K562 (cell line): ENCODE results near the gene KRT34. TPM values are rescaled to one million over a fixed set of nuclear protein-coding genes. Genes with fewer than 3 reads are reported as not detected.

Source experiments
- ATAC-seq: fragments of 200-7000 bp; cut with Tn5 transposase; 3 replicates; pipeline ENCODE4 v1.9.1; 2020; ENCODE audit warnings: moderate library complexity
- BruUV-seq: library from RNA; stranded (reverse); fragments of 400-500 nt; replicated peaks from 2 replicates; lab custom pipeline; 2021; lab: Mats Ljungman, UMichigan
- CTCF ChIA-PET: fragments of 300-600 bp; formaldehyde crosslinking; extraction: SDS; loops from one replicate; lab custom pipeline; 2021; ENCODE audit warnings: low intra/inter-chr PET ratio; lab: Yijun Ruan, JAX
- POLR2A ChIA-PET: fragments of 300-600, 350-650 bp; sonication (Branson Sonifier 250); formaldehyde crosslinking; extraction: SDS; loops from one replicate; lab custom pipeline; 2021; ENCODE audit warnings: antibody characterized with exemption, inconsistent platforms; lab: Yijun Ruan, JAX
- DNase-seq, 4 experiments: peaks; one replicate each; pipeline versions ENCODE4 v3.0.0 to v3.0.0-alpha.2; 2011 to 2018; ENCODE audit warnings: low spot score in 3 of 4, mixed read lengths in 3 of 4; ENCODE audit errors: extremely low read depth in 1 of 4
- FAIRE-seq: peaks from 2 replicates; lab custom pipeline; 2011; peaks lifted over from hg19 to GRCh38; lab: Jason Lieb, UNC
- H2AFZ ChIP-seq: 2 replicates; pipeline ENCODE4 v1.6.0; 2011; ENCODE audit warnings: low read depth, low read length, control low read depth, inconsistent platforms
- H3K27ac ChIP-seq: fragments of 200-600 bp; 3 replicates; pipeline ENCODE4 v1.8.0; 2011; ENCODE audit warnings: low read depth, mild to moderate bottlenecking, control low read depth, inconsistent platforms, low read length, moderate library complexity, mixed read lengths; ENCODE audit errors: extremely low read depth
- H3K27me3 ChIP-seq, 2 experiments: fragments of 300-600 bp in 1 of 2; 2 replicates in 1 of 2; 3 replicates in 1 of 2; pipeline versions ENCODE4 v1.6.0 to v1.8.0; 2011; ENCODE audit warnings: inconsistent platforms in 2 of 2, low read length in 2 of 2, mild to moderate bottlenecking in 1 of 2, mixed read lengths in 1 of 2, moderate library complexity in 1 of 2; ENCODE audit not compliant: control insufficient read depth in 2 of 2, insufficient read depth in 2 of 2
- H3K36me3 ChIP-seq: fragments of 300-600 bp; 3 replicates; pipeline ENCODE4 v1.8.0; 2011; ENCODE audit warnings: mild to moderate bottlenecking, low read length, inconsistent platforms; ENCODE audit not compliant: control insufficient read depth, insufficient read depth
- H3K4me1 ChIP-seq, 2 experiments: fragments of 200-600 bp in 1 of 2; replicated peaks in 1 of 2; 2 replicates in 1 of 2; 3 replicates in 1 of 2; pipeline versions ENCODE4 v1.5.1 to v1.8.0; 2011; ENCODE audit warnings: inconsistent platforms in 2 of 2, low read length in 2 of 2, mild to moderate bottlenecking in 1 of 2, mixed read lengths in 1 of 2, moderate library complexity in 1 of 2; ENCODE audit not compliant: control insufficient read depth in 2 of 2, insufficient read depth in 2 of 2
- H3K4me2 ChIP-seq: 2 replicates; pipeline ENCODE4 v1.6.1; 2011; ENCODE audit warnings: low read length, control low read depth, inconsistent platforms, mixed read lengths; ENCODE audit not compliant: insufficient read depth
- H3K4me3 ChIP-seq: fragments of 200-600 bp; sonication (generic), shearing (Covaris generic); 2 replicates; pipeline ENCODE4 v1.5.1; 2016; ENCODE audit warnings: control low read depth, inconsistent platforms
- H3K79me2 ChIP-seq: fragments of 200-600 bp; 3 replicates; pipeline ENCODE4 v1.8.0; 2011; ENCODE audit warnings: low read length, inconsistent platforms; ENCODE audit not compliant: control insufficient read depth, insufficient read depth
- H3K9ac ChIP-seq, 2 experiments: 2 replicates each; pipeline versions ENCODE4 v1.6.0 to v1.6.1; 2011; ENCODE audit warnings: low read depth in 2 of 2, low read length in 2 of 2, control low read depth in 1 of 2, inconsistent platforms in 1 of 2, mild to moderate bottlenecking in 1 of 2, mixed read lengths in 1 of 2; ENCODE audit not compliant: insufficient read depth in 1 of 2
- H3K9me1 ChIP-seq: one replicate; pipeline ENCODE4 v1.6.0; 2011; ENCODE audit warnings: inconsistent platforms, mild to moderate bottlenecking, low read length, moderate library complexity; ENCODE audit not compliant: control insufficient read depth, insufficient read depth
- H3K9me3 ChIP-seq: replicated peaks from 2 replicates; pipeline ENCODE4 v1.5.1; 2011; ENCODE audit warnings: low read depth, low read length, inconsistent platforms; ENCODE audit not compliant: control insufficient read depth, insufficient read depth
- H4K20me1 ChIP-seq: replicated peaks from 2 replicates; pipeline ENCODE4 v1.6.1; 2011; ENCODE audit warnings: low read length, inconsistent platforms, mixed read lengths; ENCODE audit not compliant: control insufficient read depth, insufficient read depth
- CTBP1 ChIP-seq: fragments of 450-650 bp; IDR thresholded peaks from 2 replicates; pipeline ENCODE4 v1.6.1; 2016; ENCODE audit warnings: borderline replicate concordance
- DACH1 ChIP-seq: fragments of 450-650 bp; IDR thresholded peaks from 2 replicates; pipeline ENCODE4 v1.6.1; 2018; ENCODE audit not compliant: partially characterized antibody
- MAFG ChIP-seq: fragments of 450-650 bp; conservative IDR thresholded peaks from 2 replicates; pipeline ENCODE4 v1.6.1; 2016; ENCODE audit warnings: missing genetic modification characterization, missing compliant biosample characterization
- MED1 ChIP-seq: sonication (generic); formaldehyde crosslinking; IDR thresholded peaks from 2 replicates; pipeline ENCODE4 v1.8.1; 2023; ENCODE audit warnings: missing genetic modification reagents, borderline replicate concordance
- MEF2D ChIP-seq: conservative IDR thresholded peaks from 2 replicates; pipeline ENCODE4 v1.6.1; 2016; ENCODE audit warnings: low read depth, missing genetic modification characterization, missing compliant biosample characterization
- PPARD ChIP-seq: fragments of 250-450 bp; sonication (Bioruptor Pico); IDR thresholded peaks from 2 replicates; pipeline ENCODE4 v1.8.0; 2022; ENCODE audit warnings: inconsistent platforms, mild to moderate bottlenecking, moderate library complexity
- SRSF9 ChIP-seq: fragments of 200-400 bp; formaldehyde crosslinking; IDR thresholded peaks from 2 replicates; pipeline ENCODE4 v1.6.1; 2017; ENCODE audit warnings: low read depth, low read length, borderline replicate concordance
- ZNF165 ChIP-seq: fragments of 250-450 bp; sonication (Bioruptor Pico); IDR thresholded peaks from 2 replicates; pipeline ENCODE4 v1.4.0; 2020; ENCODE audit warnings: borderline replicate concordance
- ZSCAN29 ChIP-seq: fragments of 450-650 bp; IDR thresholded peaks from 2 replicates; pipeline ENCODE4 v1.6.1; 2017
- WGBS: fragments of 100-300 bp; shearing (Covaris generic); methylation state at CpG from one replicate; pipeline ENCODE4 v1.1.6; 2016; ENCODE audit warnings: low coverage, mixed read lengths; ENCODE audit not compliant: insufficient coverage; ENCODE audit errors: missing lambda C conversion rate; 5-methylcytosine and 5-hydroxymethylcytosine counted together
- in situ Hi-C: fragments of 300-500 bp; cut with MboI; formaldehyde crosslinking; loops from 4 replicates; pipeline ENCODE4 v1.15.0; 2018; ENCODE audit warnings: inconsistent platforms, mixed read lengths
- intact Hi-C: fragments of 100-400 bp; cut with micrococcal nuclease; formaldehyde crosslinking; loops from 2 replicates; pipeline ENCODE4 v1.14.2; 2022
- polyA plus RNA-seq, 8 experiments: library from polyadenylated mRNA; depleted of rRNA in 4 of 8; stranded (reverse) in 5 of 8; unstranded in 3 of 8; fragments of >200 nt; fragmentation: Nextera tagmentation in 2 of 8; fragmentation: Illumina TruSeq in 1 of 8; extraction: Ambion mirVana in 2 of 8; extraction: Trizol in 1 of 8; gene quantifications; 2 replicates each; pipeline versions ENCODE4 v1.2.1 to v1.2.3, GENCODE V29; 2011 to 2014; ENCODE audit warnings: inconsistent platforms in 1 of 8, missing spikeins in 1 of 8
- total RNA-seq, 7 experiments: library from RNA; depleted of rRNA in 6 of 7; stranded (reverse); fragments of >200 nt in 6 of 7; fragmentation: Illumina TruSeq in 2 of 7; extraction: Trizol in 2 of 7; gene quantifications; 2 replicates each; pipeline versions ENCODE4 v1.2.1 to v1.2.3, GENCODE V29; 2011 to 2021; ENCODE audit warnings: low replicate concordance in 1 of 7
- TF ChIP-seq, protein P1 (sequence below): fragments of 250-450 bp; sonication (Bioruptor Pico); IDR thresholded peaks from 2 replicates; pipeline ENCODE4 v1.5.0; 2021
- TF ChIP-seq, protein P2 (sequence below): fragments of 250-450 bp; sonication (Bioruptor Pico); IDR thresholded peaks from 2 replicates; pipeline ENCODE4 v1.8.0; 2022; ENCODE audit warnings: moderate library complexity, mild to moderate bottlenecking, inconsistent platforms
- TF ChIP-seq, protein P3 (sequence below), 3 experiments: fragments of 200-800 bp in 1 of 3; fragments of 250-450 bp in 1 of 3; fragments of 450-650 bp in 1 of 3; sonication (Bioruptor Pico) in 1 of 3; sonication (Bioruptor generic) in 1 of 3; formaldehyde crosslinking in 1 of 3; IDR thresholded peaks; 2 replicates each; pipeline versions ENCODE4 v1.6.1 to v1.8.0; 2016 to 2022; ENCODE audit warnings: mild to moderate bottlenecking in 2 of 3, missing genetic modification characterization in 2 of 3, missing compliant biosample characterization in 1 of 3, moderate library complexity in 1 of 3
- TF ChIP-seq, protein P4 (sequence below): fragments of 450-650 bp; formaldehyde crosslinking; IDR thresholded peaks from 2 replicates; pipeline ENCODE4 v1.4.0; 2020; ENCODE audit warnings: mild to moderate bottlenecking, mixed read lengths

KRT34 gene
- total and polyA plus RNA-seq, 9 of the 15 experiments (the other 6 are each of a cell fraction or from before 2014, with no cell fraction given), result not detected

DNA sequence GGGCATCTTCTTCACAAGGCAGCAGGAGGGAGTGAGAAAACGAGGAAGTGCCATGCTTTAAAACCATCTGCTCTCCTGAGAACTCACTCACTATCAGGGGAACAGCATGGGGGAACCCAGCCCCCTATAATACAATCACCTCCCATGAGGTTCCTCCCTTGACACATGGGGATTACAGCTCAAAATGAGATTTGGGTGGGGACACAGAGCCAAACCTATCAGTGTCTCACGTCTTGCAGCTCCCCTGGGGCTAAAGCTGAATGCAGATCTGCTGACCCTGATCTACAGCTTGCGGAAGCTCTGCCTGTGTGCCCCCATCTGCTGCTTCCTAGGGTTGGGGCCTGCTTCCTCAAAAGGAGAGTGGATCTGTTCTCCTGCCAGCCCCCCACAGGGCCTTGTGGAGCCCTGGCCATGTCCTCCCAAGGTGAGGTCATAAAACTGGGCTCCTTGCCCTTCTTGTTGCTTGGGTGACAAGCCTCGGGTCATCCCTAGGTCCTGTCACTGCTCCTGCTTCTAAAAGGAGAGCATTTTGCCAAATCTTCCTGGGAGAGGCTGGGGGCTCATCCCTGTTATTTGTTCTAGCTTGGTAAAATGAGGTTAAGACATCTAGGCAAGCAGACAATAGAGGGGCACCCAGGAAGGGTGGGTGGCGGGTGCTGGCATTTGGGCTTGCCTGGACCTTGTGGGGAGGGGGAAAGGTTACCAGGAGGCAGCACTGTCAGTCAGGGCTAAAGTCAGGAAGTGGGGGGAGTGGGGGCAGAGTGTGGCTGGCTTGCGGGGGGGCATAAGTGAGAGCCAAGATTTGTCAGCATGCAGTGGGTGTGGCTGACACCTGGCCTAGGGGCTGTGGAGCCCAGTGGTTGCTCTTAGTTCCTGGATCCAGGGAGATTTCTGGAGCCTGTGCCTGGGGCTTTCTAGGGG lies 47.5 kb downstream of the KRT34 start:
- no peak overlapping the region for H3K4me3 ChIP-seq
- H2AFZ ChIP-seq, result no peak overlapping the region
- no peak overlapping the region for H3K27ac ChIP-seq
- H3K9me1 ChIP-seq, result no peaks in the 10 kb centered on the region
- H3K9me3 ChIP-seq, result no peaks in the 10 kb centered on the region
- no peak overlapping the region for H3K9ac ChIP-seq
- in situ Hi-C loops, result no loop called here
- ChIA-PET POLR2A (interaction anchor here (0.7 kb wide), 1 partner anchor 207 kb away, joined by 3 read pairs; no protein-coding TSS in a partner anchor), CTCF (no interaction called here)
- TF ChIP-seq SRSF9 (no peak), DACH1 (no peak), MEF2D (tag) (no peak), PPARD (CRISPR knock-in tag) (no peak), MED1 (no peak), MAFG (tag) (no peak), ZNF165 (no peak), ZSCAN29 (no peak), CTBP1 (no peak)
- TF ChIP-seq, protein P1, sequence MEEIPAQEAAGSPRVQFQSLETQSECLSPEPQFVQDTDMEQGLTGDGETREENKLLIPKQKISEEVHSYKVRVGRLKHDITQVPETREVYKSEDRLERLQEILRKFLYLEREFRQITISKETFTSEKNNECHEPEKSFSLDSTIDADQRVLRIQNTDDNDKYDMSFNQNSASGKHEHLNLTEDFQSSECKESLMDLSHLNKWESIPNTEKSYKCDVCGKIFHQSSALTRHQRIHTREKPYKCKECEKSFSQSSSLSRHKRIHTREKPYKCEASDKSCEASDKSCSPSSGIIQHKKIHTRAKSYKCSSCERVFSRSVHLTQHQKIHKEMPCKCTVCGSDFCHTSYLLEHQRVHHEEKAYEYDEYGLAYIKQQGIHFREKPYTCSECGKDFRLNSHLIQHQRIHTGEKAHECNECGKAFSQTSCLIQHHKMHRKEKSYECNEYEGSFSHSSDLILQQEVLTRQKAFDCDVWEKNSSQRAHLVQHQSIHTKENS (CRISPR knock-in tag), result no peak
- TF ChIP-seq, protein P2, sequence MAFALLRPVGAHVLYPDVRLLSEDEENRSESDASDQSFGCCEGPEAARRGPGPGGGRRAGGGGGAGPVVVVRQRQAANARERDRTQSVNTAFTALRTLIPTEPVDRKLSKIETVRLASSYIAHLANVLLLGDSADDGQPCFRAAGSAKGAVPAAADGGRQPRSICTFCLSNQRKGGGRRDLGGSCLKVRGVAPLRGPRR (CRISPR knock-in tag), result no peak
- TF ChIP-seq, protein P3, sequence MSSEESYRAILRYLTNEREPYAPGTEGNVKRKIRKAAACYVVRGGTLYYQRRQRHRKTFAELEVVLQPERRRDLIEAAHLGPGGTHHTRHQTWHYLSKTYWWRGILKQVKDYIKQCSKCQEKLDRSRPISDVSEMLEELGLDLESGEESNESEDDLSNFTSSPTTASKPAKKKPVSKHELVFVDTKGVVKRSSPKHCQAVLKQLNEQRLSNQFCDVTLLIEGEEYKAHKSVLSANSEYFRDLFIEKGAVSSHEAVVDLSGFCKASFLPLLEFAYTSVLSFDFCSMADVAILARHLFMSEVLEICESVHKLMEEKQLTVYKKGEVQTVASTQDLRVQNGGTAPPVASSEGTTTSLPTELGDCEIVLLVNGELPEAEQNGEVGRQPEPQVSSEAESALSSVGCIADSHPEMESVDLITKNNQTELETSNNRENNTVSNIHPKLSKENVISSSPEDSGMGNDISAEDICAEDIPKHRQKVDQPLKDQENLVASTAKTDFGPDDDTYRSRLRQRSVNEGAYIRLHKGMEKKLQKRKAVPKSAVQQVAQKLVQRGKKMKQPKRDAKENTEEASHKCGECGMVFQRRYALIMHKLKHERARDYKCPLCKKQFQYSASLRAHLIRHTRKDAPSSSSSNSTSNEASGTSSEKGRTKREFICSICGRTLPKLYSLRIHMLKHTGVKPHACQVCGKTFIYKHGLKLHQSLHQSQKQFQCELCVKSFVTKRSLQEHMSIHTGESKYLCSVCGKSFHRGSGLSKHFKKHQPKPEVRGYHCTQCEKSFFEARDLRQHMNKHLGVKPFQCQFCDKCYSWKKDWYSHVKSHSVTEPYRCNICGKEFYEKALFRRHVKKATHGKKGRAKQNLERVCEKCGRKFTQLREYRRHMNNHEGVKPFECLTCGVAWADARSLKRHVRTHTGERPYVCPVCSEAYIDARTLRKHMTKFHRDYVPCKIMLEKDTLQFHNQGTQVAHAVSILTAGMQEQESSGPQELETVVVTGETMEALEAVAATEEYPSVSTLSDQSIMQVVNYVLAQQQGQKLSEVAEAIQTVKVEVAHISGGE (CRISPR knock-in tag; IDR thresholded peaks at IDR 0.05), result no peak
- TF ChIP-seq, protein P4, sequence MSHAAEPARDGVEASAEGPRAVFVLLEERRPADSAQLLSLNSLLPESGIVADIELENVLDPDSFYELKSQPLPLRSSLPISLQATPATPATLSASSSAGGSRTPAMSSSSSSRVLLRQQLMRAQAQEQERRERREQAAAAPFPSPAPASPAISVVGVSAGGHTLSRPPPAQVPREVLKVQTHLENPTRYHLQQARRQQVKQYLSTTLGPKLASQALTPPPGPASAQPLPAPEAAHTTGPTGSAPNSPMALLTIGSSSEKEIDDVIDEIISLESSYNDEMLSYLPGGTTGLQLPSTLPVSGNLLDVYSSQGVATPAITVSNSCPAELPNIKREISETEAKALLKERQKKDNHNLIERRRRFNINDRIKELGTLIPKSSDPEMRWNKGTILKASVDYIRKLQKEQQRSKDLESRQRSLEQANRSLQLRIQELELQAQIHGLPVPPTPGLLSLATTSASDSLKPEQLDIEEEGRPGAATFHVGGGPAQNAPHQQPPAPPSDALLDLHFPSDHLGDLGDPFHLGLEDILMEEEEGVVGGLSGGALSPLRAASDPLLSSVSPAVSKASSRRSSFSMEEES (CRISPR knock-in tag), result no peak
- ATAC-seq, result no peak
- intact Hi-C loops, result no loop called here
- no TSS peak for BruUV-seq
- no peaks in the 10 kb centered on the region for H3K79me2 ChIP-seq
- H3K27me3 ChIP-seq, result peaks cover 0 to 12% of the 10 kb centered on the region in 2 experiments; a peak in 1 of 5 replicates
- DNase-seq, result no peak
- no peaks in the 10 kb centered on the region for H3K36me3 ChIP-seq
- no peak for FAIRE-seq
- H3K4me2 ChIP-seq, result no peak overlapping the region
- H4K20me1 ChIP-seq, result no peaks in the 10 kb centered on the region
- WGBS, result 3% methylated on average over 5 of the region's 6 CpGs
- H3K4me1 ChIP-seq, result no peaks in the 10 kb centered on the region
